ENCODE data around the gene GRAMD4. TPM values are rescaled to one million over a fixed set of nuclear protein-coding genes. Genes with fewer than 3 reads are reported as not detected.

GRAMD4 gene
- total RNA-seq, 2 experiments from 2014 or later, result 20.7 to 20.9 TPM

GRCh38 chr22:46589141-46589748 is 30.9 kb upstream of the GRAMD4 start:
- Mint-ChIP-seq H3K36me3 (no peaks in the 10 kb centered on the region), H3K4me1 (peaks cover 39% of the 10 kb centered on the region), H3K27ac (no peak overlapping the region), H3K4me3 (no peak overlapping the region), H3K9me3 (no peaks in the 10 kb centered on the region), H3K27me3 (no peaks in the 10 kb centered on the region)
- no peak for DNase-seq

DNA sequence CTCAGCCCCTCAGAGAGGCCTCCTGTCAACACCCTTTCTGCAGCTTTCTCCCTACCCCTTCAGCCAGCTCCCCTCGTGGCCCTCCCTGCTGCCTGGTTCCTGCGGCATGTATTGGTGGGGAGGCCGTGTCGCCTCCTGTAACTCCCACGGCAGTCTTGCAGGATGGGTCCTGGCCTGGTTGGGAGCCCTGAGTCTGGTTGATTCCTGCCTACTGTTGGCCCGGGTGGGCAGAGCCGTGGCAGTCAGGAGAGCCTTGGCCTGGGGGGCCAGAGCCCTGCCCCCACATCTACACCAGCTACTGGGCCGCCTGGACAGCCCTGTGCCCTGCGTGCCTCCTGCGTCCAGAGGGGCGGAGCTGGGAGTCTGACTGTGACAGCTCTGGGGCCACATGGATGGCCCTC is 30.3 kb upstream of the GRAMD4 start:
- H3K27me3 Mint-ChIP-seq, result no peaks in the 10 kb centered on the region
- H3K4me1 Mint-ChIP-seq, result peaks cover 39% of the 10 kb centered on the region
- no peaks in the 10 kb centered on the region for H3K36me3 Mint-ChIP-seq
- DNase-seq, result no peak
- no peaks in the 10 kb centered on the region for H3K9me3 Mint-ChIP-seq
- no peak overlapping the region for H3K4me3 Mint-ChIP-seq
- H3K27ac Mint-ChIP-seq, result no peak overlapping the region

GRCh38 chr22:46590334-46590733 is 29.9 kb upstream of the GRAMD4 start:
- Mint-ChIP-seq H3K27ac (no peak overlapping the region), H3K4me3 (no peak overlapping the region), H3K36me3 (no peaks in the 10 kb centered on the region), H3K4me1 (peaks cover 39% of the 10 kb centered on the region), H3K9me3 (no peaks in the 10 kb centered on the region), H3K27me3 (no peaks in the 10 kb centered on the region)
- no peak for DNase-seq

DNA sequence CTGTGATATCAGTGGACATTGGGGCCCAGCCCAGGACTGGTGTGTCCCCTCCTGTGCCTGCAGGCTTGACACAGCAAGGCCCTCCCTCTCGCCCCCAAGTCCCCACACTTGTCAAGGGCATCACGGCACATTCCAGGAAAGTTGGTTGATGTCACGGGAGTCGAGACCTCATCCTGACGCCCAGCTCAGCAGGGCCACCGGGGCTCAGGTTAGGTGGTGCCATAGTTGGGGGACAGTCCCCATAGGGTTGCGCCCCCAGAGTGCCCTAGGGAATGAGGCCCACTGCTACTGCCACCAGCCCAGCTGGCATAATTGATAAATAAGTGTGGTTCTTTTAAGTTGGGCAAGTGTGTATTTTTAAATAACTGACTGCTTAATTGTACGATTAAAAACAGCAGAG is 28.3 kb upstream of the GRAMD4 start:
- DNase-seq, result no peak
- H3K9me3 Mint-ChIP-seq, result no peaks in the 10 kb centered on the region
- H3K27ac Mint-ChIP-seq, result peak overlapping the region; percentile 88
- peaks cover 37% of the 10 kb centered on the region for H3K4me1 Mint-ChIP-seq
- no peaks in the 10 kb centered on the region for H3K36me3 Mint-ChIP-seq
- H3K27me3 Mint-ChIP-seq, result no peaks in the 10 kb centered on the region
- peak overlapping the region; percentile 65 for H3K4me3 Mint-ChIP-seq

- peak; percentile 79 for DNase-seq
- H3K4me3 Mint-ChIP-seq, result peak overlapping the region; percentile 65
- peak overlapping the region; percentile 88 for H3K27ac Mint-ChIP-seq
- H3K36me3 Mint-ChIP-seq, result no peaks in the 10 kb centered on the region
- no peaks in the 10 kb centered on the region for H3K27me3 Mint-ChIP-seq
- no peaks in the 10 kb centered on the region for H3K9me3 Mint-ChIP-seq
- H3K4me1 Mint-ChIP-seq, result peaks cover 32% of the 10 kb centered on the region
Observed at GRCh38 chr22:46592390-46592872, 27.8 kb upstream of the GRAMD4 start.

DNA sequence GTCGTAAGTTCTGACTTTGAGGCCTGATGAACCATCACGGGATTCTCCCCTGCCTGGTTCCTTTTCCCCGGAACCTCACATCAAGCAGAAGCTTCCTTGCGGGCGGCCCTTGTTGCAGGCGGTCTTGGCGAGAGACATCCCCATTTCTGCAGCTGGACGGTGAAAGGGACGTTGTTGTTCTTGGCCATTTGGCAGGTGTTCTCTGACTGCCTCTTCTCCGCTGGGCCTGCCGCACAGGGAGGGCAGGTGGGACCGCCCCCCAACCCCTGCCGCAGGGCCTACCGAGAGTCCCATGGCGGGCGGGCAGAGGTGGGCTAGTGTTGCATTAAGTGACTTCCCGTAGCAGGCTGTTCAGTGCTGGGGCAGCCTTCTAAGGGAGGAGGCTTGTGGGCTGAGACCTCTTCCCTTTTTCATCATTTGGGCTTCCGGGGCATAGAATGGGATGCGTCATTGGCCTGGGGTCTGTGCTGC is 26.9 kb upstream of the GRAMD4 start:
- Mint-ChIP-seq H3K9me3 (no peaks in the 10 kb centered on the region), H3K27me3 (no peaks in the 10 kb centered on the region), H3K27ac (peak overlapping the region; percentile 88), H3K36me3 (no peaks in the 10 kb centered on the region), H3K4me3 (peak overlapping the region; percentile 65), H3K4me1 (peaks cover 24% of the 10 kb centered on the region)
- DNase-seq, result peak; percentile 47

GRCh38 chr22:46593996-46594946 is 25.9 kb upstream of the GRAMD4 start:
- H3K27ac Mint-ChIP-seq, result no peak overlapping the region
- no peak overlapping the region for H3K4me3 Mint-ChIP-seq
- no peaks in the 10 kb centered on the region for H3K27me3 Mint-ChIP-seq
- DNase-seq, result no peak
- no peaks in the 10 kb centered on the region for H3K9me3 Mint-ChIP-seq
- peaks cover 24% of the 10 kb centered on the region for H3K4me1 Mint-ChIP-seq
- H3K36me3 Mint-ChIP-seq, result no peaks in the 10 kb centered on the region

DNA sequence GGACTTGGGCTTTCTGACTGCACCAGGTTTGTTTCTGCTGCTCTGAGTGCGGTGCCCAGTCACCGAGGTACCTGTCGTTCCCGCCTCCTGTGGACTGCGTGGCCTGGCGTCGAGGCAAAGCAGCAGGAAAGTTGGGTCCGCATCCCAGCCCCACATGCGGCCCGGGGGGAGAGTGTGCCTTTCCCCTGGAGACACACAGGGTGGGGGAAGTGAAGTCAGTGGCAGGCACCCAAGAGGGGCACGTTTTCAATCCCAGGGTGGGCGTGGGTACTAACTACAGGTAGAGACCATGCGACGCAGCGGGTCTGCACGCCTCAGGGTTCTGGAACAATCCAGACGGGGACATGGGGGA is 25.3 kb upstream of the GRAMD4 start:
- no peaks in the 10 kb centered on the region for H3K9me3 Mint-ChIP-seq
- H3K36me3 Mint-ChIP-seq, result no peaks in the 10 kb centered on the region
- H3K27ac Mint-ChIP-seq, result no peak overlapping the region
- peaks cover 24% of the 10 kb centered on the region for H3K4me1 Mint-ChIP-seq
- no peaks in the 10 kb centered on the region for H3K27me3 Mint-ChIP-seq
- DNase-seq, result no peak
- H3K4me3 Mint-ChIP-seq, result no peak overlapping the region

DNA sequence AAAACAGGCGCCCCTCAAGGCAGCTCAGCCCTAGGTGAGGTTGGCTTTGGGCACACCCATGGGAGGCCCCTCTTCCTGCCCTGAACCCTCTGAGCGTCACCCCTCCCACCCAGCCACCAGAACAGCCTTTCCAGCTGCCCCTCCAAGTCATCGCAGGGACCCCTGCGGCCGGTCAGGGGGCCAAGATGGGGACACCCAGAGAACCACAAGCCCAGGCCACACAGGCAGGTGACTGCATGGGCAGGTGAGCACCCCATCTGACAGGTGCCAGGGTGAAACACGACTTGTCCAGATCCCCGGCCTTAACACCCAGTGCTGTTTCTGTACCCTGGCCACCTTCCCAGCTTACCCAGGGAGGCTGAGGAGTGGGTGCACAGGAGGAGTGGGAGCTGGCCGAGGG is 24.6 kb upstream of the GRAMD4 start:
- Mint-ChIP-seq H3K4me1 (peaks cover 24% of the 10 kb centered on the region), H3K27me3 (no peaks in the 10 kb centered on the region), H3K36me3 (no peaks in the 10 kb centered on the region), H3K27ac (no peak overlapping the region), H3K9me3 (no peaks in the 10 kb centered on the region), H3K4me3 (no peak overlapping the region)
- no peak for DNase-seq

- DNase-seq, result no peak
- H3K4me3 Mint-ChIP-seq, result no peak overlapping the region
- no peaks in the 10 kb centered on the region for H3K27me3 Mint-ChIP-seq
- H3K4me1 Mint-ChIP-seq, result peaks cover 24% of the 10 kb centered on the region
- no peaks in the 10 kb centered on the region for H3K36me3 Mint-ChIP-seq
- no peak overlapping the region for H3K27ac Mint-ChIP-seq
- H3K9me3 Mint-ChIP-seq, result no peaks in the 10 kb centered on the region
Observed at GRCh38 chr22:46596032-46596441, 24.1 kb upstream of the GRAMD4 start.

GRCh38 chr22:46596819-46597218 is 23.4 kb upstream of the GRAMD4 start:
- DNase-seq, result no peak
- H3K27ac Mint-ChIP-seq, result no peak overlapping the region
- no peak overlapping the region for H3K4me3 Mint-ChIP-seq
- peaks cover 19% of the 10 kb centered on the region for H3K4me1 Mint-ChIP-seq
- no peaks in the 10 kb centered on the region for H3K9me3 Mint-ChIP-seq
- H3K36me3 Mint-ChIP-seq, result no peaks in the 10 kb centered on the region
- H3K27me3 Mint-ChIP-seq, result no peaks in the 10 kb centered on the region

- Mint-ChIP-seq H3K27ac (no peak overlapping the region), H3K4me1 (peaks cover 5% of the 10 kb centered on the region), H3K9me3 (no peaks in the 10 kb centered on the region), H3K36me3 (no peaks in the 10 kb centered on the region), H3K27me3 (no peaks in the 10 kb centered on the region), H3K4me3 (no peak overlapping the region)
- no peak for DNase-seq
Observed at GRCh38 chr22:46598224-46598623, 22.0 kb upstream of the GRAMD4 start.

DNA sequence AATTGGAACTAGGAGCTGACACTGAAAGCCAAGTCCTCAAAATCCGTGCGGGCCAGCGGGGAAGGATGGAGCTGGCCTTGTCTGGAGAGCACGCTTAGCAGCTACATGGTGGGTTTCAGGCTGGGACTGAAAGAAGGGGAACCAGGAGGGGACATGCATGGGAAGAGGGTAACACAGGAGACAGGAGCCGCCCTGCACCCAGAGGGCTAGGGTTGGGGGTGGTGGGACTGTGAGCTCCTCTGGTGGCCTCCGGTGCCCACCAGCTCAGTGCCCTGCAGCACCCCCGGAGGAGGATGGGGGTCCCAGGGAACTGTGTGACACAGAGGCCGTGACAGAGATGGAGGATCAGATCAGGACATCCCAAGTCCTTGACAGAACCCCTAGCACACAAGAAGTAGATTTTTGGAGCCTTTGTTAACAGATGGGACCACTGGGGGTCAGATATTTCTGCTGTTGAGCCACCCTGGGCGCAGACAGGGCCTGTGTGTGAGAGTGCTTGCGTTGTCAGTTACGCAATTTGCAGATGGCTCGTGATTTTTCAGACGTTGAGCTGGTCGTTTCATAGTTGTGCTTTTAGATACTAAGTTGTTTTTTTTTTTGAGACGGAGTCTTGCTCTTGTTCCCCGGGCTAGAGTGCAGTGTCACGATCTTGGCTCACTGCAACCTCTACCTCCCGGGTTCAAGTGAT is 21.3 kb upstream of the GRAMD4 start:
- Mint-ChIP-seq H3K36me3 (no peaks in the 10 kb centered on the region), H3K4me1 (peaks cover 3% of the 10 kb centered on the region), H3K27me3 (peaks cover 3% of the 10 kb centered on the region), H3K27ac (no peak overlapping the region), H3K9me3 (no peaks in the 10 kb centered on the region), H3K4me3 (no peak overlapping the region)
- DNase-seq, result no peak

- Mint-ChIP-seq H3K4me1 (peaks cover 10% of the 10 kb centered on the region), H3K9me3 (no peaks in the 10 kb centered on the region), H3K36me3 (no peaks in the 10 kb centered on the region), H3K4me3 (no peak overlapping the region), H3K27ac (no peak overlapping the region), H3K27me3 (peaks cover 6% of the 10 kb centered on the region)
- DNase-seq, result no peak
Observed at GRCh38 chr22:46600273-46600796, 19.9 kb upstream of the GRAMD4 start.

GRCh38 chr22:46602025-46602424 is 18.2 kb upstream of the GRAMD4 start:
- no peak overlapping the region for H3K27ac Mint-ChIP-seq
- no peak for DNase-seq
- H3K36me3 Mint-ChIP-seq, result no peaks in the 10 kb centered on the region
- H3K4me3 Mint-ChIP-seq, result no peak overlapping the region
- peaks cover 6% of the 10 kb centered on the region for H3K27me3 Mint-ChIP-seq
- H3K4me1 Mint-ChIP-seq, result peaks cover 10% of the 10 kb centered on the region
- no peaks in the 10 kb centered on the region for H3K9me3 Mint-ChIP-seq
